Effector memory CD8-positive, alpha-beta T cell (primary cell): Measurements from ENCODE around the gene GAB2.

Source experiments
- ATAC-seq: fragments of 150-1000 bp; cut with Tn5 transposase; replicated peaks from 2 replicates; pipeline ENCODE4 v1.10.0; 2021; ENCODE audit warnings: mild to moderate bottlenecking, moderate library complexity
- DNase-seq, 3 experiments: peaks; one replicate each; pipeline ENCODE4 v3.0.0; 2021
- H3K27ac Mint-ChIP-seq, 2 donors: one replicate each; pipeline ENCODE4 v1.8.0; 2022; ENCODE audit warnings: mild to moderate bottlenecking in 2 of 2, mixed read lengths in 2 of 2, moderate library complexity in 2 of 2
- H3K27me3 Mint-ChIP-seq, 2 donors: one replicate each; pipeline ENCODE4 v1.8.0; 2022; ENCODE audit warnings: mixed read lengths in 2 of 2
- H3K36me3 Mint-ChIP-seq: one replicate; pipeline ENCODE4 v1.8.0; 2022; ENCODE audit warnings: mild to moderate bottlenecking, moderate library complexity, mixed read lengths; ENCODE audit not compliant: insufficient read depth
- H3K4me1 Mint-ChIP-seq, 2 donors: one replicate each; pipeline ENCODE4 v1.8.0; 2022; ENCODE audit warnings: low read depth in 2 of 2, mixed read lengths in 2 of 2
- H3K4me3 Mint-ChIP-seq, 2 donors: one replicate each; pipeline ENCODE4 v1.8.0; 2022; ENCODE audit warnings: mild to moderate bottlenecking in 2 of 2, mixed read lengths in 2 of 2, moderate library complexity in 2 of 2
- H3K9me3 Mint-ChIP-seq, 2 donors: one replicate each; pipeline ENCODE4 v1.8.0; 2022; ENCODE audit warnings: mixed read lengths in 2 of 2

GAB2 gene

DNA sequence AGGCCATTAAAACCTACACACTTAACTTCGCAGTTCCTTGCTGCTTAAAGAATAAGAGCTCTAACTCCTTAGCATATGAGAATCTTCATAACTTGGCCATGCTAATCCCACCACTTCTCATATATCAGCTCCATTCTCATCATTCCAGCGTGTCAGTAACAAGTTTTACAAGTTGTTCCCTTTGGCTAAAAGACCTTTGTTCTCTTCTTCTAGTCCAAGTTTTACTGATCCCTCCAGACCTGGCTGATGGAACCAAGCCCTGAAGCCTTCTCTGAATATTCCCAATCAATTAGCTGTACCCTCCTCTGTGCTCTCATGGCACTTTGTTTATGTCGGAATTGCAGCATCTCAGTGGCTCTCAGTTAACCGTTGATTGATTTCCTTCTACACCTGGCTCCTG lies 35.8 kb downstream of the GAB2 start:
- H3K9me3 Mint-ChIP-seq: peaks cover 0 to 8% of the 10 kb centered on the region in 2 donors
- H3K4me1 Mint-ChIP-seq: peaks cover 0 to 4% of the 10 kb centered on the region in 2 donors
- H3K4me3 Mint-ChIP-seq: no peak overlapping the region
- DNase-seq (no peak), ATAC-seq (no peak)
- peaks cover 15 to 23% of the 10 kb centered on the region in 2 donors for H3K27me3 Mint-ChIP-seq
- H3K27ac Mint-ChIP-seq: no peak overlapping the region
- H3K36me3 Mint-ChIP-seq: no peaks in the 10 kb centered on the region

DNA sequence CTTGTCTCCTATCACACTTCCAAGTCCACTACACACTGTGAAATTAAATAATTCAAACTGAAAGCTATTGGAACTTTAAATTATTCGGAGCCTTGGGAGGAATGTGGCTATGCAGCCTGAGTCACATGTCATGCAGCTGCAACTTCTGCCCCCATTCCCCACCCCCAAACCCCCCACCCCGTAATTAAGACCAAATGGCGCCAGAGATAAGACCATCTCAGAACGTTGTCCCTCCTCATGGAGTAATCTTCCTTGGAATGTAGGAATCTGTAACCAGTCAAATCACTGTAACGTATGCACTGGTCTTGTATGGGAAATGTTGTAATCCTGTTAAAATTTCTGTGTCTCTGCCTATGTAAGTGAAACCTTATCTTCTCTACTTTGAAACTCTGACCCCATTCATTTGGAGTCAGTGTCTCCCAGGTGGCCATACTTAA lies 37.0 kb downstream of the GAB2 start:
- H3K9me3 Mint-ChIP-seq: peaks cover 0 to 7% of the 10 kb centered on the region in 2 donors
- H3K4me1 Mint-ChIP-seq: peaks cover 0 to 4% of the 10 kb centered on the region in 2 donors
- peaks cover 15 to 23% of the 10 kb centered on the region in 2 donors for H3K27me3 Mint-ChIP-seq
- no peak overlapping the region for H3K27ac Mint-ChIP-seq
- H3K4me3 Mint-ChIP-seq: no peak overlapping the region
- ATAC-seq (no peak), DNase-seq (no peak)
- H3K36me3 Mint-ChIP-seq: no peaks in the 10 kb centered on the region

DNA sequence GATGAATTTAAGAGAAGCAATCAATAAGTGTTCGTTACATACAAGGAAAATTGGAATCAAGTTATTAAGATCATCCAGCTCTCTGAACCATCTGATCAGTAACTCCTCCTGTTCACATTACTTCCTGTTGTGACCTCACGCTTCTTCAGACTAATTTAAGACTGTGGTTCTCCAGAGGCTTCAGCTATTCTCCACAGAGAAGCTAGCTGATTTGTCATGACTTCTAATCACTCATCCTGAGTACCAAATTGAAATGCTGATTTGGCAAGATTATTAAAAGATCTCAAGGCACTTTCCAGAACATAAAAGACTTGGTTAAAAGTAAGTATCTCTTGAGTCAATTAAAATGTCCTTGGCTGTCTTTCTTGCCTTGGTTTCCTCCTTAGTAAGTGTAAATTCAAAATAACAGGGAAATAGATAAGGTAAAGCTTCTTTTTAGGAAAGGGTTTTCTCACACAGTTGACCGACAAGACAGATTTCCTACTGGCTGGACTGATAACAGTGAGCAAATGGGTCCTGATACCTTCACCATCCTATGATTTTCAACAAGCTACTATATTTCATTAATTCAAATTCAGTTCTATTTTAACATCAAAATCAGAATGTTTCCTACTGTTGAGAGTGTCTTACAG lies 38.5 kb downstream of the GAB2 start:
- no peak overlapping the region for H3K27ac Mint-ChIP-seq
- no peaks in the 10 kb centered on the region for H3K9me3 Mint-ChIP-seq
- no peak overlapping the region for H3K4me3 Mint-ChIP-seq
- peaks cover 15 to 23% of the 10 kb centered on the region in 2 donors for H3K27me3 Mint-ChIP-seq
- DNase-seq: no peak
- H3K36me3 Mint-ChIP-seq: no peaks in the 10 kb centered on the region
- no peak for ATAC-seq
- peaks cover 0 to 4% of the 10 kb centered on the region in 2 donors for H3K4me1 Mint-ChIP-seq

DNA sequence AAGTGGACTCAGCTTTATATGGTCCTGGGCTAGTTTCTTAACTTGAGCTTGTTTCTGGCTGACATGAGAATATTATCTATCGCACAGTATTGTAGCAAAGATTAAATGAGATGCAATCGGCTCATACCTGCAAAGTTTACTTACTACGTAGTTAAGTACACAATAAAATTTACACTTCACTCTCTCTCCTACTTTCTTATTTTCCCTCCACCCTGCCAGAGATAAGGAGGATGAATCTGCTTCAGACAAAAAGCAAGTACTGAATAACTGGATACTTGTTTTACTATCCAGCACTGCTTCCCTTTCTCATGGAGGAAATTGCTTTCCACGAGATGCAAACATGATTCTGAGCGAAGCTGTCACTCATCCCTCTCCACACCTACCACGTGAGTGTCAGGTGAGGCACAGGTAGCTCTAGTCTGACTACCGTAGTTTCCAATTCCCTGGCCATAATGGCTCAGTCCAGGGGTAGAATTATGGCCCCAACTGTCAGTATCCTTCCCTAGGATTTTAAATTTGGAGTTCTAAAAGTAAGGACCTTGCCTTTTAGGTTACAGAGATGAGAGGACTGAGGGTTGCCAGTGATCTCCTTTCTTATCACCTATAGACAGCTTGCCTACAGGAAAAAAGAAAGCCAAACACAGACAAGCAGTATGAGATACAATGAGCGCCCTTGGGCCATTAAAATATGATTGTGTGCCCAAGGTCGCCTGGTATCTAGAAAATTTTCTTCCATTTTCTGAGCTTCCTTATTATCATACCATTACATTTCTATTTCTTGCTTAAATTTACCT lies 39.8 kb downstream of the GAB2 start:
- Mint-ChIP-seq H3K36me3 (peaks cover 5% of the 10 kb centered on the region), H3K27me3 (peaks cover 15 to 22% of the 10 kb centered on the region in 2 donors), H3K27ac (no peak overlapping the region), H3K9me3 (no peaks in the 10 kb centered on the region), H3K4me3 (no peak overlapping the region), H3K4me1 (peaks cover 0 to 4% of the 10 kb centered on the region in 2 donors)
- DNase-seq (no peak), ATAC-seq (no peak)

DNA sequence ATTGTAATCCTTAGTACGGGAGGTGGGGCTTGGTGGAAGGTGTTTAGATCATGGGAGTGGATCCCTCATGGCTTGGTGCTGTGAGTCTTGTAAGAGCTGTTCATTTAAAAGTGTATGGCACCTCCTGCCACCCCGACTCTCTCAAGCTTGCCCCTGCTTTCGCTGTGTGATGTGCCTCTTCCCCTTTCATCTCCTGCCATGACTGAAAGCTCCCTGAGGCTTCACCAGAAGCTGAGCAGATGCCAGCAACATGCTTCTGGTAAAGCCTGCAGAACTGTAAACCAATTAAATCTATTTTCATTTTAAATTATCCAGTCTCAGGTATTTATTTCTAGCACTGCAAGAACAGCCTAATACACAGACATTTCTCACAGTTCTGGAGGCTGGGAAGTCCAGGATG lies 40.8 kb downstream of the GAB2 start:
- peaks cover 9 to 12% of the 10 kb centered on the region in 2 donors for H3K27me3 Mint-ChIP-seq
- H3K36me3 Mint-ChIP-seq: peaks cover 5% of the 10 kb centered on the region
- no peak overlapping the region for H3K4me3 Mint-ChIP-seq
- ATAC-seq (no peak), DNase-seq (no peak)
- H3K9me3 Mint-ChIP-seq: no peaks in the 10 kb centered on the region
- peaks cover 0 to 4% of the 10 kb centered on the region in 2 donors for H3K4me1 Mint-ChIP-seq
- no peak overlapping the region for H3K27ac Mint-ChIP-seq

DNA sequence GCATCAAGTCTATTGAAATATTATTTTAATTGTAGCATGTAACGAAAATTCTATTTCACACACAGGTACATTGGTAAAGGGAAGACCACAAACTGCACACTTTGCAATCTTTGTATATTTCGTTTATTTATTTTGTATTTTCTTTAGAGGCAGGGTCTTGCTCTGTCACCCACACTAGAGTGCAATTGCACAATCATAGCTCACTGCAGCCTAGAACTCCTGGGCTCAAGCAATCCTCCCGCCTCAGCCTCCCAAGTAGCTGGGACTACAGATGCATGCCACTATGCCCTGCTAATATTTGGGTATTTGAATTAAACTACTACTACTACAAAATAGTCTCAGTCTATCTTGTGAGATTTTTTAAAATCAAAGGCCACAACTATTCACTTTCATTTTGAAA lies 42.7 kb downstream of the GAB2 start:
- H3K36me3 Mint-ChIP-seq: peaks cover 5% of the 10 kb centered on the region

DNA sequence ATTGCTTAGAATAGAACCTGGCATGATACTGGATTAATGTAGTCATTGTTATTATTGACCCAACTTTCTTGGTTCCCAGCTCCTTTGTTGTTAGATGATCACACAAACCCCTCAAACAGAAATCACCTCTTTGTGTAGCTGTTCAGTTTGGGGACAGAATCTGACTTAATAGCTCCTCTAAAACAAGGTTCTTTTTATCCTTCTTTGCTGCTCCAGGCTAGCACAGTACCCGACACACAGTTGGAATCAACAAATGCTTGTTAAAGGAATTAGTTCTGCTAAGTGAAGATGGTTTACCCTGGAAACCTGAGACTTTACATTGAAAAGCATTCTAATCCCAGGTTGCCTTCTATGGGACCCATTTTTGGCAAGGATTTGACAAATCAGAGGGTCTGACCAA lies 43.9 kb downstream of the GAB2 start:
- Mint-ChIP-seq H3K27ac (no peak overlapping the region), H3K36me3 (peaks cover 5% of the 10 kb centered on the region), H3K27me3 (peaks cover 0 to 7% of the 10 kb centered on the region in 2 donors), H3K4me1 (no peaks in the 10 kb centered on the region), H3K4me3 (no peak overlapping the region), H3K9me3 (no peaks in the 10 kb centered on the region)
- ATAC-seq (no peak), DNase-seq (no peak)

More for the DNA sequence above, 42.7 kb downstream of the GAB2 start:
- peaks cover 0 to 4% of the 10 kb centered on the region in 2 donors for H3K4me1 Mint-ChIP-seq
- peaks cover 0 to 7% of the 10 kb centered on the region in 2 donors for H3K27me3 Mint-ChIP-seq
- ATAC-seq (no peak), DNase-seq (no peak)
- no peak overlapping the region for H3K27ac Mint-ChIP-seq
- H3K9me3 Mint-ChIP-seq: no peaks in the 10 kb centered on the region
- H3K4me3 Mint-ChIP-seq: no peak overlapping the region

DNA sequence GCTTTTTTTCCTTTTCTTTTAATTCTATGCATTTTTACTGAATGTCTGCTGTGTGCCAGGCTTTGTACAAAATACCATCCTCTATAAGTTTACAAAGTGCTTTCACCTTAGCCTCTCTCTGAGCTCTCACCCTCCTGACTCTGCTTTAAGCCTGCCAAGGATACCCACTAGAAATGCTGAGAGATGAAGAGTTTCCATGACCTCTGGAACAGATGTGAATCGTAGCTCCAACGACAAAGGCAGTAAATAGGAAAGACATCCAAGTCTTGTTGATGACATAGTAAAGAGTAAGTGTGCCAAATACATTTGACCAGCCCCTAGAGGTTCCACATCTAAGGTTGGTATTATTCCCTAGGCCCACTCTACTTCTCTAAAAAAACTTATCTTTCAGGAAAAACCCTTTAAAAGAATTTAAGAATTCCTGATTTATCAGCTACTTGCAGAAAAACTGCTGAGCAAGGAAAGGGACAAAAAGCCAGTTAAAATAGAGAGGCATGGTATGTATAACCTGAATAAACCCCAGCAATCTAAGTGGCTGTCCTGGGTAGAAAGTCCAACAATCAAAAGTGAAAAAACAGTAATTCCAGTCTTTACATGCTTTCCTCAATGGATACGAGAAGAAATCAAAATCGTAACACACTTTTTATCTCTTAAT lies 45.4 kb downstream of the GAB2 start:
- H3K27ac Mint-ChIP-seq: no peak overlapping the region
- no peak for DNase-seq
- no peaks in the 10 kb centered on the region for H3K27me3 Mint-ChIP-seq
- ATAC-seq: no peak
- no peaks in the 10 kb centered on the region for H3K9me3 Mint-ChIP-seq
- no peaks in the 10 kb centered on the region for H3K4me1 Mint-ChIP-seq
- H3K36me3 Mint-ChIP-seq: peaks cover 5% of the 10 kb centered on the region
- H3K4me3 Mint-ChIP-seq: no peak overlapping the region

DNA sequence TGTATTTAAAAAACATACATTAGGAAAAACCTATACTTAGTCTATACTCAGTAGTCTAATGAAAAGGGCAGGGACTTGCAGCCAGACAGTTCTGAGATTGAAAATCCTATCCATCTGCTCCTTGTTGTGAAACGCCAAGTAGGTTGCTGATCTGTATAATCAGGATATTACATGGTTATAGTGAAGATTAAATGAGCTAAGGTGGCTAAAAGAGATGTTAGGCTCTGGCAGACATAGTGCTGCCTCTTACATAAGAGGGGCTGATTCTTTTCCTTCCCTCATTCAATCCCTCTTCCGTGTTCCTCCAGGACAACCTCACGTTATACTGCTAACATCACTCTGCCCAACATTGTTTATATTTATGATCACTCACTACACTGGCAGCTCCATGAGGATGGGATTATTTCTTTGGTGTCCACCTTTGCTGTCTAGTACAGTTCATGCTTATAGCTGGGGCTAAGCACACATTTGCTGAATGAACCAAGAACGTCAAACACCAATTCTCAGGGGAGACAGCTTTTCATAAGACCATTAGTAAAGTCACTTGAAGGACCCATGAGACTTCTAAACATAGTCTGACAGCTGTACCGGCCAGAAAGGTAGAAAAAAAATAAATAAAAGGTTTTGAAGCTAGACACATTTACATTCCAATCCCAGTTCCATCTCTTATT lies 46.3 kb downstream of the GAB2 start:
- no peak overlapping the region for H3K4me3 Mint-ChIP-seq
- DNase-seq (no peak), ATAC-seq (no peak)
- H3K9me3 Mint-ChIP-seq: no peaks in the 10 kb centered on the region
- no peak overlapping the region for H3K27ac Mint-ChIP-seq
- H3K27me3 Mint-ChIP-seq: no peaks in the 10 kb centered on the region
- peaks cover 5% of the 10 kb centered on the region for H3K36me3 Mint-ChIP-seq
- no peaks in the 10 kb centered on the region for H3K4me1 Mint-ChIP-seq

DNA sequence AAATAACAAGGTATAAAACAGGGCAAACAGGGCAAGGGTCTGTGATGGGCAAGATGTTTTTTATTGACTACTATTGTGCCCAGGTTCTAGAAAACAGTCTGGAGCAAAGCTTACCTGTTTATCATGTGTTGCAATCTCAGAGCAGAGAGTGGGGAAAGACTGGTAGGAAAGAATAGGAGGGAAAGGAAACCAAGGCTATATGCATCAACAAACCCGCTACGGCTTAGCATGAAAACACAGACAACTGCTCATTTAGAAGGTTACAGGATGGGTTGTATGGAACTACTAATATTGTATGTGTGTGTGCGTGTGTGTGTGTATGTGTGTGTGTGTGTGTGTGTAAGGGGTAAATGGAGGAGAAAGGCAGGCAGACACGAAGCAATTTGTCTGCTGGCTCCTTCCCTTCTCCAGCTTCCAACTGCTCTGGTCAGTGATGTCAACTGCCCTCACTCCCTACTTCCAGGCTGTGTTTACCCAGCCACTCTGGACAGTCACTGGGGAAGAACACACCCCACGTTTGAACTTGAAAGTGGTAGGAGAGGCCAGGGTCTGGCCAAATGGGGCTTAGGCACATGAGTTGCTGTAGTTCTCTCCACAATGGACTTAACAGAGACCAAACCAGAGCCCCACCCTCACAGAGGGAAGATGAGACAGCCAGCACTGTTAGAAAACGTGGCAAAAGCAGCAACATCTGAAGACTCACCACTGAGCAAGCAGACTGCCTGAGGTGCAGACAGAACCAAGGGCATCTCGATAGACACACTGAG lies 47.0 kb downstream of the GAB2 start:
- DNase-seq (no peak), ATAC-seq (no peak)
- no peaks in the 10 kb centered on the region for H3K9me3 Mint-ChIP-seq
- peaks cover 5% of the 10 kb centered on the region for H3K36me3 Mint-ChIP-seq
- no peaks in the 10 kb centered on the region for H3K4me1 Mint-ChIP-seq
- H3K4me3 Mint-ChIP-seq: no peak overlapping the region
- no peak overlapping the region for H3K27ac Mint-ChIP-seq
- H3K27me3 Mint-ChIP-seq: no peaks in the 10 kb centered on the region

DNA sequence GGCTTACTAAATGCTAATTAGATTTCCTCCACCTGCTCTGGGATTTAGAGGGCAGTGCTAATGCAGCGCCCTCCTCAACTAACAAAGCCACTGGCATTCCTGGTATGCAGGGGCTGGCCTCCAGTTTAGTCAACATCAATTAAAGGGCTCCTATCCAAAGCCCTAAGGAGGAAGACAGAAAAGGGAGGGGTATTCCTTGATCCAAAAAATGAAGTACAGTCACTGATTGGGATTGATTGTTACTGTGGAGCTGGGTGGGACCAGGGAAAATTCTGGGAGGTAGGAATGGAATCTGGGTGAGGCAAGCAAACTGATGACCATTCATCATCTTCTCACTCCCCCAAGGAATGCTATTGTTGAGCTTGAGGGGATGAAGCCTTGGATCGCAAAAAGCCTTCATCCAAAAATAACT lies 52.2 kb downstream of the GAB2 start:
- H3K4me1 Mint-ChIP-seq: no peaks in the 10 kb centered on the region
- H3K27me3 Mint-ChIP-seq: no peaks in the 10 kb centered on the region
- no peak overlapping the region for H3K27ac Mint-ChIP-seq
- H3K9me3 Mint-ChIP-seq: no peaks in the 10 kb centered on the region
- no peak for DNase-seq
- H3K36me3 Mint-ChIP-seq: no peaks in the 10 kb centered on the region
- H3K4me3 Mint-ChIP-seq: no peak overlapping the region
- no peak for ATAC-seq

DNA sequence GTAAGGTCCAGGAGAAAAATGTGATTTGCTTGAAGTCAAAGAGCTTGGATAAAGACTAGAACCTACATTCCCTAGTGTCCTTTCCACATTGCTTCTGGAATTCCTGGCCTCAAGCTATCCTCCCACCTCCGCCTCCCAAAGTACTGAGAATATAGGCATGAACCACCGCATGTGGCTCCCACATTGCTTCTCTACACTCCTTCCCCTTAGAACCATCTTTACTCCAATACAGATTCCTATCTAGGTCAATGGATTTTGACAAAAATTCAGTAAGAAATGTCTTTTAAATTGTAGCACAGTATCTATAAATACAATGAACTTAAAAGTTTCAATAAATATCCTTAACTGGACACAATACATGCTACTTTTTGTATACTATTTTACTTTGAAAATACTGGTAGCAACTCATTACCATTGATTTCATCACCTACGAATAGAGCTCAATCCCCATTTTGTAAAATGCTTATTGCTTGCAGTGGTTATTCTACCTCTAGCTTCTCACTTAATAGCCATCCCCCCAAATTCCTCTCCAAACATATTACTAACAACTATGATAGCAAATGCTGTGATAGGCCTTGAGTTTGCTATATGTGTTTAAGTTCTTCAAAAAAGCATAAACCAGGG lies 53.4 kb downstream of the GAB2 start:
- no peak overlapping the region for H3K27ac Mint-ChIP-seq
- no peaks in the 10 kb centered on the region for H3K9me3 Mint-ChIP-seq
- DNase-seq: no peak
- no peaks in the 10 kb centered on the region for H3K27me3 Mint-ChIP-seq
- no peaks in the 10 kb centered on the region for H3K36me3 Mint-ChIP-seq
- no peak overlapping the region for H3K4me3 Mint-ChIP-seq
- no peak for ATAC-seq
- H3K4me1 Mint-ChIP-seq: no peaks in the 10 kb centered on the region
